GM12878 (cell line): Measurements from ENCODE around the gene SLC39A1. TPM values are rescaled to one million over a fixed set of nuclear protein-coding genes. Genes with fewer than 3 reads are reported as not detected.

Source experiments
- BHLHE40 ChIP-seq, 2 experiments: fragments of 450-650 bp in 1 of 2; IDR thresholded peaks; 2 replicates each; pipeline ENCODE4 v1.6.1; 2011 to 2017; ENCODE audit warnings: low read depth in 2 of 2, borderline replicate concordance in 1 of 2, improper control_type of control experiment in 1 of 2, low read length in 1 of 2, mild to moderate bottlenecking in 1 of 2
- BMI1 ChIP-seq: fragments of 450-650 bp; IDR thresholded peaks from 2 replicates; pipeline ENCODE4 v1.6.1; 2016; ENCODE audit warnings: mild to moderate bottlenecking, moderate library complexity, borderline replicate concordance
- CBX3 ChIP-seq: fragments of 200-600 bp; sonication (generic); IDR thresholded peaks from 2 replicates; pipeline ENCODE4 v1.6.1; 2016; ENCODE audit warnings: low read depth, borderline replicate concordance
- FOXK2 ChIP-seq: fragments of 450-650 bp; IDR thresholded peaks from 2 replicates; pipeline ENCODE4 v1.6.1; 2017; ENCODE audit warnings: mild to moderate bottlenecking, moderate library complexity
- HCFC1 ChIP-seq: fragments of 150-350 bp; IDR thresholded peaks from 2 replicates; pipeline ENCODE4 v1.6.1; 2014; ENCODE audit warnings: low read length
- IKZF2 ChIP-seq, 2 experiments: fragments of 450-650 bp; IDR thresholded peaks; 2 replicates each; pipeline ENCODE4 v1.6.1; 2017; ENCODE audit warnings: mild to moderate bottlenecking in 2 of 2, moderate library complexity in 2 of 2
- JUND ChIP-seq: IDR thresholded peaks from 2 replicates; pipeline ENCODE4 v1.6.1; 2012; ENCODE audit warnings: low read depth, mild to moderate bottlenecking, low read length, improper control_type of control experiment, moderate library complexity
- KDM1A ChIP-seq: fragments of 200-600 bp; sonication (generic); IDR thresholded peaks from 2 replicates; pipeline ENCODE4 v1.6.1; 2016; ENCODE audit warnings: borderline replicate concordance
- KLF5 ChIP-seq: fragments of 450-650 bp; IDR thresholded peaks from 2 replicates; pipeline ENCODE4 v1.6.1; 2014; ENCODE audit warnings: mild to moderate bottlenecking; ENCODE audit not compliant: partially characterized antibody
- MEF2B ChIP-seq: fragments of 450-650 bp; IDR thresholded peaks from 2 replicates; pipeline ENCODE4 v1.6.1; 2018; ENCODE audit warnings: mild to moderate bottlenecking, moderate library complexity; ENCODE audit not compliant: partially characterized antibody, poor library complexity, severe bottlenecking
- MLLT1 ChIP-seq: fragments of 450-650 bp; IDR thresholded peaks from 2 replicates; pipeline ENCODE4 v1.6.1; 2016; ENCODE audit warnings: mild to moderate bottlenecking
- NFYB ChIP-seq: IDR thresholded peaks from 2 replicates; pipeline ENCODE4 v1.6.1; 2011; ENCODE audit warnings: low read depth, mild to moderate bottlenecking, low read length, improper control_type of control experiment, moderate library complexity; ENCODE audit not compliant: insufficient read depth
- NR2F1 ChIP-seq: fragments of 450-650 bp; conservative IDR thresholded peaks from 2 replicates; pipeline ENCODE4 v1.6.1; 2017; ENCODE audit warnings: mild to moderate bottlenecking
- RAD21 ChIP-seq: IDR thresholded peaks from 2 replicates; pipeline ENCODE4 v1.6.1; 2011; ENCODE audit warnings: mild to moderate bottlenecking, low read depth, low read length, moderate library complexity; ENCODE audit not compliant: insufficient read depth
- RBBP5 ChIP-seq: fragments of 200-600 bp; sonication (generic); conservative IDR thresholded peaks from 2 replicates; pipeline ENCODE4 v1.6.1; 2016
- SPI1 ChIP-seq: IDR thresholded peaks from 2 replicates; pipeline ENCODE4 v1.6.1; 2011; ENCODE audit warnings: low read depth, mild to moderate bottlenecking, low read length, moderate library complexity, borderline replicate concordance; ENCODE audit not compliant: insufficient read depth
- STAT1 ChIP-seq: fragments of 450-650 bp; conservative IDR thresholded peaks from 2 replicates; pipeline ENCODE4 v1.6.1; 2014; ENCODE audit warnings: antibody characterized with exemption, mild to moderate bottlenecking
- ZNF687 ChIP-seq: fragments of 450-650 bp; IDR thresholded peaks from 2 replicates; pipeline ENCODE4 v1.6.1; 2017; ENCODE audit warnings: mild to moderate bottlenecking, moderate library complexity
- polyA plus RNA-seq, 11 experiments: library from polyadenylated mRNA; depleted of rRNA in 4 of 11; unstranded in 6 of 11; stranded (reverse) in 5 of 11; fragments of >200 nt; fragmentation: Nextera tagmentation in 4 of 11; fragmentation: Illumina TruSeq in 1 of 11; extraction: Ambion mirVana in 4 of 11; extraction: Trizol in 1 of 11; gene quantifications; 1 replicate in 1 of 11; 2 replicates in 10 of 11; pipeline versions ENCODE4 v1.2.1 to v1.2.3, GENCODE V29; 2011 to 2016; ENCODE audit warnings: inconsistent platforms in 2 of 11, missing spikeins in 2 of 11, low read depth in 1 of 11
- total RNA-seq, 4 experiments: library from RNA; depleted of rRNA in 3 of 4; stranded (reverse); fragments of >200 nt in 3 of 4; fragmentation: Illumina TruSeq in 1 of 4; extraction: Trizol in 1 of 4; gene quantifications; 2 replicates each; pipeline versions ENCODE4 v1.2.1 to v1.2.3, GENCODE V29; 2013 to 2021
- TF ChIP-seq, protein P1 (sequence below): fragments of 450-650 bp; IDR thresholded peaks from 2 replicates; pipeline ENCODE4 v1.6.1; 2017; ENCODE audit warnings: antibody characterized with exemption, mild to moderate bottlenecking, moderate library complexity
- TF ChIP-seq, protein P2 (sequence below), 3 experiments: IDR thresholded peaks in 2 of 3; conservative IDR thresholded peaks in 1 of 3; 2 replicates each; pipeline ENCODE4 v1.5.1; 2011; ENCODE audit warnings: low read depth in 3 of 3, low read length in 3 of 3, mild to moderate bottlenecking in 3 of 3, control low read depth in 2 of 3, moderate library complexity in 2 of 3, inconsistent platforms in 1 of 3, mixed read lengths in 1 of 3; ENCODE audit not compliant: control insufficient read depth in 2 of 3, insufficient read depth in 1 of 3; ENCODE audit errors: extremely low read depth in 1 of 3

Gene SLC39A1
- total and polyA plus RNA-seq, 10 of the 15 experiments (the other 5 are each of a cell fraction or from before 2014, with no cell fraction given): 8.8 to 98.6 (median 72.4) TPM

- TF ChIP-seq CBX3 (no peak), JUND (no peak), MEF2B (peak; percentile 20), RAD21 (peak; percentile 65), KLF5 (no peak), HCFC1 (peak; percentile 44; the same call in 1 of the 2 replicates), NR2F1 (peak; percentile 87), BMI1 (no peak), KDM1A (no peak), NFYB (no peak), ZNF687 (no peak), SPI1 (peak; percentile 82), IKZF2 (IDR thresholded peaks at IDR 0.05) (peak; percentile 83 to 86), MLLT1 (no peak), FOXK2 (no peak), STAT1 (no peak), RBBP5 (no peak), BHLHE40 (IDR thresholded peaks at IDR 0.05; ENCODE audit: borderline replicate concordance in 1 of 2, low read depth in 2 of 2, low read length in 1 of 2) (peak; percentile 80 to 87; a peak in 3 of 4 replicates)
- TF ChIP-seq, protein P1, sequence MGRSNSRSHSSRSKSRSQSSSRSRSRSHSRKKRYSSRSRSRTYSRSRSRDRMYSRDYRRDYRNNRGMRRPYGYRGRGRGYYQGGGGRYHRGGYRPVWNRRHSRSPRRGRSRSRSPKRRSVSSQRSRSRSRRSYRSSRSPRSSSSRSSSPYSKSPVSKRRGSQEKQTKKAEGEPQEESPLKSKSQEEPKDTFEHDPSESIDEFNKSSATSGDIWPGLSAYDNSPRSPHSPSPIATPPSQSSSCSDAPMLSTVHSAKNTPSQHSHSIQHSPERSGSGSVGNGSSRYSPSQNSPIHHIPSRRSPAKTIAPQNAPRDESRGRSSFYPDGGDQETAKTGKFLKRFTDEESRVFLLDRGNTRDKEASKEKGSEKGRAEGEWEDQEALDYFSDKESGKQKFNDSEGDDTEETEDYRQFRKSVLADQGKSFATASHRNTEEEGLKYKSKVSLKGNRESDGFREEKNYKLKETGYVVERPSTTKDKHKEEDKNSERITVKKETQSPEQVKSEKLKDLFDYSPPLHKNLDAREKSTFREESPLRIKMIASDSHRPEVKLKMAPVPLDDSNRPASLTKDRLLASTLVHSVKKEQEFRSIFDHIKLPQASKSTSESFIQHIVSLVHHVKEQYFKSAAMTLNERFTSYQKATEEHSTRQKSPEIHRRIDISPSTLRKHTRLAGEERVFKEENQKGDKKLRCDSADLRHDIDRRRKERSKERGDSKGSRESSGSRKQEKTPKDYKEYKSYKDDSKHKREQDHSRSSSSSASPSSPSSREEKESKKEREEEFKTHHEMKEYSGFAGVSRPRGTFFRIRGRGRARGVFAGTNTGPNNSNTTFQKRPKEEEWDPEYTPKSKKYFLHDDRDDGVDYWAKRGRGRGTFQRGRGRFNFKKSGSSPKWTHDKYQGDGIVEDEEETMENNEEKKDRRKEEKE: no peak
- TF ChIP-seq, protein P2, sequence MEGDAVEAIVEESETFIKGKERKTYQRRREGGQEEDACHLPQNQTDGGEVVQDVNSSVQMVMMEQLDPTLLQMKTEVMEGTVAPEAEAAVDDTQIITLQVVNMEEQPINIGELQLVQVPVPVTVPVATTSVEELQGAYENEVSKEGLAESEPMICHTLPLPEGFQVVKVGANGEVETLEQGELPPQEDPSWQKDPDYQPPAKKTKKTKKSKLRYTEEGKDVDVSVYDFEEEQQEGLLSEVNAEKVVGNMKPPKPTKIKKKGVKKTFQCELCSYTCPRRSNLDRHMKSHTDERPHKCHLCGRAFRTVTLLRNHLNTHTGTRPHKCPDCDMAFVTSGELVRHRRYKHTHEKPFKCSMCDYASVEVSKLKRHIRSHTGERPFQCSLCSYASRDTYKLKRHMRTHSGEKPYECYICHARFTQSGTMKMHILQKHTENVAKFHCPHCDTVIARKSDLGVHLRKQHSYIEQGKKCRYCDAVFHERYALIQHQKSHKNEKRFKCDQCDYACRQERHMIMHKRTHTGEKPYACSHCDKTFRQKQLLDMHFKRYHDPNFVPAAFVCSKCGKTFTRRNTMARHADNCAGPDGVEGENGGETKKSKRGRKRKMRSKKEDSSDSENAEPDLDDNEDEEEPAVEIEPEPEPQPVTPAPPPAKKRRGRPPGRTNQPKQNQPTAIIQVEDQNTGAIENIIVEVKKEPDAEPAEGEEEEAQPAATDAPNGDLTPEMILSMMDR (IDR thresholded peaks at IDR 0.05 in 2 of 3, conservative IDR thresholded peaks at IDR 0.05 in 1 of 3; ENCODE audit: control insufficient read depth in 2 of 3, extremely low read depth in 1 of 3, insufficient read depth in 1 of 3, low read depth in 3 of 3, low read length in 3 of 3): peak; percentile 78 to 95 (median 90)
Measured at GRCh38 chr1:153946622-153947241, 16.6 kb downstream of the SLC39A1 start, which contains the start of gene DENND4B (continued).
